ENCODE measurements around the gene SNIP1.

DNA sequence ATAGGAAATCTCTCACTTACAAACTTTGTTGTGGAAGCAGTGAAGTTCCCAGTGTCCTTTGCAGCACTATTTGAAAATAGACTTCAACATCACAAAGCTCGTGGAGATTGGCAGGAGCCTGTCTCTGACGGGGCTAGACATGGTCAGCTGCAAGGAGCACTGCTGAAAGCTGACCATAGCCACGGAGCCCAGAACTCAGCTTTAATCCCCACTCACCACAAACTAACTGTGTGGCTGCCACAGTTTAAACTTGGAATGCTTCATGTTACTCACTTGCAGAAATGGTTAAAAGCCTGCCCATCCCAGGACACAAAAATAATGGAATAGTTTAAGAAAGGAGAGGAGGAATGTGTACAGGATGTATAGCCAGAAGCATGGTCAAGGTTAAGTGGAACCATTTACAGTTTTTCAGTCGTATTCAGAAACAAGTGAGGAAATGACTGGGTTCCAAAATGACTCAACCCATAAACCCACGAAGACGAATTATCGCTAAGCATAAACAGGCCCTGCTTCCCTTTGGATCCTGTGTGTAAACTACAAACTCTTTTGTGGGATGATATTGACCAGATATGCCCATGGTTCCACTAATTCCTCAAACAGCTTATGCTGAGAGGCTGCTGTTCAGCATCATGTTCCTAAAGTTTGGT lies 20.9 kb upstream of the SNIP1 start:
- TF ChIP-seq, protein P1, sequence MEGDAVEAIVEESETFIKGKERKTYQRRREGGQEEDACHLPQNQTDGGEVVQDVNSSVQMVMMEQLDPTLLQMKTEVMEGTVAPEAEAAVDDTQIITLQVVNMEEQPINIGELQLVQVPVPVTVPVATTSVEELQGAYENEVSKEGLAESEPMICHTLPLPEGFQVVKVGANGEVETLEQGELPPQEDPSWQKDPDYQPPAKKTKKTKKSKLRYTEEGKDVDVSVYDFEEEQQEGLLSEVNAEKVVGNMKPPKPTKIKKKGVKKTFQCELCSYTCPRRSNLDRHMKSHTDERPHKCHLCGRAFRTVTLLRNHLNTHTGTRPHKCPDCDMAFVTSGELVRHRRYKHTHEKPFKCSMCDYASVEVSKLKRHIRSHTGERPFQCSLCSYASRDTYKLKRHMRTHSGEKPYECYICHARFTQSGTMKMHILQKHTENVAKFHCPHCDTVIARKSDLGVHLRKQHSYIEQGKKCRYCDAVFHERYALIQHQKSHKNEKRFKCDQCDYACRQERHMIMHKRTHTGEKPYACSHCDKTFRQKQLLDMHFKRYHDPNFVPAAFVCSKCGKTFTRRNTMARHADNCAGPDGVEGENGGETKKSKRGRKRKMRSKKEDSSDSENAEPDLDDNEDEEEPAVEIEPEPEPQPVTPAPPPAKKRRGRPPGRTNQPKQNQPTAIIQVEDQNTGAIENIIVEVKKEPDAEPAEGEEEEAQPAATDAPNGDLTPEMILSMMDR (IDR thresholded peaks at IDR 0.05) = no peak
- TF ChIP-seq POLR2A (IDR thresholded peaks at IDR 0.05) (no peak), POLR2AphosphoS5 (IDR thresholded peaks at IDR 0.05) (peak; percentile 66 to 83 (median 72))
